NCI-H82 treated with DMSO at 0.1 percent for 48 hours (cell line): ENCODE results near the gene ANXA8.
A peak's percentile ranks its signal among the peaks of the same experiment; 100 is the strongest.

Experiments used
- DNase-seq: peaks from one replicate; lab custom pipeline; 2025; ENCODE audit not compliant: unreplicated experiment; lab: John Stamatoyannopoulos, UW

The ANXA8 gene

GRCh38 chr10:47449102-47449978 lies 34.6 kb downstream of the ANXA8 start:
- DNase-seq: no peak

- DNase-seq: no peak
These were observed 36.2 kb downstream of the ANXA8 start for GRCh38 chr10:47447705-47448104.

- no peak for DNase-seq
These were observed 36.7 kb downstream of the ANXA8 start for GRCh38 chr10:47447209-47447608.

GRCh38 chr10:47445720-47446119 lies 38.2 kb downstream of the ANXA8 start:
- no peak for DNase-seq

- no peak for DNase-seq
These were observed 39.9 kb downstream of the ANXA8 start for GRCh38 chr10:47444047-47444446.

- no peak for DNase-seq
These were observed 40.8 kb downstream of the ANXA8 start for GRCh38 chr10:47443145-47443544.

- DNase-seq: no peak
These were observed 41.6 kb downstream of the ANXA8 start for GRCh38 chr10:47442351-47442750.

GRCh38 chr10:47441938-47442337 lies 42.0 kb downstream of the ANXA8 start:
- no peak for DNase-seq

GRCh38 chr10:47440207-47440606 lies 43.7 kb downstream of the ANXA8 start:
- no peak for DNase-seq

GRCh38 chr10:47438857-47439474 lies 44.9 kb downstream of the ANXA8 start:
- peak; percentile 1 for DNase-seq

- no peak for DNase-seq
These were observed 48.8 kb downstream of the ANXA8 start for GRCh38 chr10:47435081-47435480.

GRCh38 chr10:47425813-47426419 lies 58.0 kb downstream of the ANXA8 start:
- DNase-seq: no peak

- DNase-seq: no peak
These were observed 59.7 kb downstream of the ANXA8 start for GRCh38 chr10:47424231-47424630.

GRCh38 chr10:47423476-47423875 lies 60.4 kb downstream of the ANXA8 start:
- no peak for DNase-seq

- DNase-seq: no peak
These were observed 62.6 kb downstream of the ANXA8 start for GRCh38 chr10:47421057-47421952.

GRCh38 chr10:47420305-47421056 lies 63.4 kb downstream of the ANXA8 start:
- no peak for DNase-seq

GRCh38 chr10:47419421-47419820 lies 64.5 kb downstream of the ANXA8 start:
- no peak for DNase-seq

GRCh38 chr10:47418966-47419365 lies 64.9 kb downstream of the ANXA8 start:
- no peak for DNase-seq

- no peak for DNase-seq
These were observed 65.6 kb downstream of the ANXA8 start for GRCh38 chr10:47418321-47418720.
